Measurements from ENCODE around the gene CYP27A1. TPM values are rescaled to one million over a fixed set of nuclear protein-coding genes. Genes with fewer than 3 reads are reported as not detected.
A peak's percentile ranks its signal among the peaks of the same experiment; 100 is the strongest.

The CYP27A1 gene
- 10 to 100 TPM; 31.9 to 50.6 TPM for total RNA-seq
- 10 to 100 TPM; 19.3 to 40.4 TPM for polyA plus RNA-seq
- long read RNA-seq, donor 1, transcript CYP27A1-201 (9 exons, 2,286 nt) = major isoform, 206 of 256 reads
- long read RNA-seq, donor 1, partial matches to known transcripts = 13 of 256 reads
- long read RNA-seq, donor 1, other reads (novel, unspliced or antisense) = 36 of 256 reads
- long read RNA-seq, donor 2, transcript CYP27A1-201 (9 exons, 2,286 nt) = major isoform, 39 of 53 reads
- long read RNA-seq, donor 2, partial matches to known transcripts = 9 of 53 reads
- long read RNA-seq, donor 2, other reads (novel, unspliced or antisense) = 5 of 53 reads

GRCh38 chr2:218781691-218782527 is at the start of gene CYP27A1:
Gene CYP27A1, plus strand, starts transcription at chr2:218782147. Its CDS starts 36 bp downstream, at chr2:218782183.
- 0 to 1% methylated on average over 76 of the region's 76 CpGs for WGBS, 2 donors

GRCh38 chr2:218732761-218733158 is 49.2 kb upstream of the CYP27A1 start:
- Histone ChIP-seq H3K27me3 (ENCODE audit: control insufficient read depth in 1 of 2, insufficient read depth in 2 of 2, low read length in 1 of 2) (no peaks in the 10 kb centered on the region), H3K4me3 (ENCODE audit: low read length in 2 of 2) (no peak overlapping the region), H3K9me3 (ENCODE audit: control insufficient read depth, low read length) (no peaks in the 10 kb centered on the region), H3K4me1 (ENCODE audit: control insufficient read depth in 1 of 2, insufficient read depth in 2 of 2, low read length in 2 of 2) (peaks cover 0 to 2% of the 10 kb centered on the region in 2 donors), H3K27ac (ENCODE audit: low read depth in 1 of 2, low read length in 2 of 2) (no peak overlapping the region), H3K36me3 (ENCODE audit: control insufficient read depth in 1 of 2, insufficient read depth in 2 of 2, low read length in 1 of 2) (no peaks in the 10 kb centered on the region)
- ATAC-seq (ENCODE audit: low FRiP score) (no peak), DNase-seq (no peak)
- 76 to 82% methylated on average over 2 of the region's 2 CpGs for WGBS, 2 donors
- intact Hi-C loops (cut with DNase I) = loop anchor here in 1 of 2 donors (10.0 kb wide), 1 partner anchor 52 kb away; the partner anchor contains the start of gene CYP27A1

More at GRCh38 chr2:218781691-218782527, at the start of gene CYP27A1:
- Histone ChIP-seq H3K27me3 (ENCODE audit: control insufficient read depth in 1 of 2, insufficient read depth in 2 of 2, low read length in 1 of 2) (no peaks in the 10 kb centered on the region), H3K4me1 (ENCODE audit: control insufficient read depth in 1 of 2, insufficient read depth in 2 of 2, low read length in 2 of 2) (peaks cover 0 to 3% of the 10 kb centered on the region in 2 donors), H3K27ac (ENCODE audit: low read depth in 1 of 2, low read length in 2 of 2) (peak within 1 kb of the TSS; percentile 74 to 75), H3K9me3 (ENCODE audit: control insufficient read depth, low read length) (no peaks in the 10 kb centered on the region), H3K36me3 (ENCODE audit: control insufficient read depth in 1 of 2, insufficient read depth in 2 of 2, low read length in 1 of 2) (no peaks in the 10 kb centered on the region), H3K4me3 (ENCODE audit: low read length in 2 of 2) (peak within 1 kb of the TSS; percentile 64 to 73)
- intact Hi-C loops (cut with DNase I) = loop anchor here in 1 of 2 donors (10.0 kb wide), 2 partner anchors 47 to 53 kb away; partner anchors contain the start of gene PRKAG3
- DNase-seq (peak; percentile 79 to 83), ATAC-seq (ENCODE audit: low FRiP score) (peak; percentile 92)

GRCh38 chr2:218733171-218734021 is 48.6 kb upstream of the CYP27A1 start:
- H3K36me3 ChIP-seq (ENCODE audit: control insufficient read depth in 1 of 2, insufficient read depth in 2 of 2, low read length in 1 of 2) = no peaks in the 10 kb centered on the region
- peaks cover 0 to 2% of the 10 kb centered on the region in 2 donors for H3K4me1 ChIP-seq (ENCODE audit: control insufficient read depth in 1 of 2, insufficient read depth in 2 of 2, low read length in 2 of 2)
- intact Hi-C loops (cut with DNase I) = loop anchor here in 1 of 2 donors (10.0 kb wide), 1 partner anchor 51 kb away; the partner anchor contains the start of gene CYP27A1
- DNase-seq (peak in 1 of 2 donors; percentile 75), ATAC-seq (ENCODE audit: low FRiP score) (peak; percentile 40)
- WGBS, 2 donors = 79 to 87% methylated on average over 6 of the region's 6 CpGs
- H3K9me3 ChIP-seq (ENCODE audit: control insufficient read depth, low read length) = no peaks in the 10 kb centered on the region
- no peaks in the 10 kb centered on the region for H3K27me3 ChIP-seq (ENCODE audit: control insufficient read depth in 1 of 2, insufficient read depth in 2 of 2, low read length in 1 of 2)
- no peak overlapping the region for H3K27ac ChIP-seq (ENCODE audit: low read depth in 1 of 2, low read length in 2 of 2)
- no peak overlapping the region for H3K4me3 ChIP-seq (ENCODE audit: low read length in 2 of 2)

GRCh38 chr2:218734190-218734975 is 47.6 kb upstream of the CYP27A1 start:
- ATAC-seq (ENCODE audit: low FRiP score) (no peak), DNase-seq (no peak)
- Histone ChIP-seq H3K4me3 (ENCODE audit: low read length in 2 of 2) (no peak overlapping the region), H3K4me1 (ENCODE audit: control insufficient read depth in 1 of 2, insufficient read depth in 2 of 2, low read length in 2 of 2) (peaks cover 0 to 4% of the 10 kb centered on the region in 2 donors), H3K36me3 (ENCODE audit: control insufficient read depth in 1 of 2, insufficient read depth in 2 of 2, low read length in 1 of 2) (no peaks in the 10 kb centered on the region), H3K27me3 (ENCODE audit: control insufficient read depth in 1 of 2, insufficient read depth in 2 of 2, low read length in 1 of 2) (no peaks in the 10 kb centered on the region), H3K9me3 (ENCODE audit: control insufficient read depth, low read length) (no peaks in the 10 kb centered on the region), H3K27ac (ENCODE audit: low read depth in 1 of 2, low read length in 2 of 2) (no peak overlapping the region)
- 91% methylated on average over 8 of the region's 8 CpGs for WGBS, 2 donors
- intact Hi-C loops (cut with DNase I) = loop anchor here in 1 of 2 donors (10.0 kb wide), 1 partner anchor 50 kb away; the partner anchor contains the start of gene CYP27A1

GRCh38 chr2:218736531-218736930 is 45.4 kb upstream of the CYP27A1 start:
- 5 to 9% methylated on average over 2 of the region's 2 CpGs for WGBS, 2 donors
- no peaks in the 10 kb centered on the region for H3K27me3 ChIP-seq (ENCODE audit: control insufficient read depth in 1 of 2, insufficient read depth in 2 of 2, low read length in 1 of 2)
- H3K9me3 ChIP-seq (ENCODE audit: control insufficient read depth, low read length) = no peaks in the 10 kb centered on the region
- DNase-seq (no peak), ATAC-seq (ENCODE audit: low FRiP score) (no peak)
- H3K4me1 ChIP-seq (ENCODE audit: control insufficient read depth in 1 of 2, insufficient read depth in 2 of 2, low read length in 2 of 2) = peaks cover 4 to 5% of the 10 kb centered on the region in 2 donors
- H3K27ac ChIP-seq (ENCODE audit: low read depth in 1 of 2, low read length in 2 of 2) = no peak overlapping the region
- H3K4me3 ChIP-seq (ENCODE audit: low read length in 2 of 2) = no peak overlapping the region
- intact Hi-C loops (cut with DNase I) = loop anchor here in 1 of 2 donors (10.0 kb wide), 1 partner anchor 48 kb away; the partner anchor contains the start of gene CYP27A1
- no peaks in the 10 kb centered on the region for H3K36me3 ChIP-seq (ENCODE audit: control insufficient read depth in 1 of 2, insufficient read depth in 2 of 2, low read length in 1 of 2)

- H3K9me3 ChIP-seq (ENCODE audit: control insufficient read depth, low read length) = no peaks in the 10 kb centered on the region
- H3K27me3 ChIP-seq (ENCODE audit: control insufficient read depth in 1 of 2, insufficient read depth in 2 of 2, low read length in 1 of 2) = no peaks in the 10 kb centered on the region
- H3K4me1 ChIP-seq (ENCODE audit: control insufficient read depth in 1 of 2, insufficient read depth in 2 of 2, low read length in 2 of 2) = peaks cover 3 to 5% of the 10 kb centered on the region in 2 donors
- H3K27ac ChIP-seq (ENCODE audit: low read depth in 1 of 2, low read length in 2 of 2) = no peak overlapping the region
- intact Hi-C loops (cut with DNase I) = no loop called here
- ATAC-seq (ENCODE audit: low FRiP score) (no peak), DNase-seq (no peak)
- peaks cover 0 to 2% of the 10 kb centered on the region in 2 donors for H3K36me3 ChIP-seq (ENCODE audit: control insufficient read depth in 1 of 2, insufficient read depth in 2 of 2, low read length in 1 of 2)
- no peak overlapping the region for H3K4me3 ChIP-seq (ENCODE audit: low read length in 2 of 2)
- 67 to 68% methylated on average over 6 of the region's 6 CpGs for WGBS, 2 donors
These were observed 38.9 kb upstream of the CYP27A1 start for GRCh38 chr2:218743068-218743467.

- Histone ChIP-seq H3K4me1 (ENCODE audit: control insufficient read depth in 1 of 2, insufficient read depth in 2 of 2, low read length in 2 of 2) (peaks cover 0 to 3% of the 10 kb centered on the region in 2 donors), H3K4me3 (ENCODE audit: low read length in 2 of 2) (no peak overlapping the region), H3K36me3 (ENCODE audit: control insufficient read depth in 1 of 2, insufficient read depth in 2 of 2, low read length in 1 of 2) (peaks cover 3% of the 10 kb centered on the region in 2 donors), H3K27ac (ENCODE audit: low read depth in 1 of 2, low read length in 2 of 2) (no peak overlapping the region), H3K27me3 (ENCODE audit: control insufficient read depth in 1 of 2, insufficient read depth in 2 of 2, low read length in 1 of 2) (no peaks in the 10 kb centered on the region), H3K9me3 (ENCODE audit: control insufficient read depth, low read length) (no peaks in the 10 kb centered on the region)
- 74 to 78% methylated on average over 3 of the region's 3 CpGs for WGBS, 2 donors
- intact Hi-C loops (cut with DNase I) = no loop called here
- ATAC-seq (ENCODE audit: low FRiP score) = no peak
- no peak for DNase-seq
These were observed 37.3 kb upstream of the CYP27A1 start for GRCh38 chr2:218744615-218745014.
